ENCODE measurements around the gene SERBP1.
"Not testable (repeated sequence)": the region's sequence is repeated elsewhere in the genome, so short reads cannot be mapped to it uniquely, and the experiment has no call there.

The SERBP1 gene

DNA sequence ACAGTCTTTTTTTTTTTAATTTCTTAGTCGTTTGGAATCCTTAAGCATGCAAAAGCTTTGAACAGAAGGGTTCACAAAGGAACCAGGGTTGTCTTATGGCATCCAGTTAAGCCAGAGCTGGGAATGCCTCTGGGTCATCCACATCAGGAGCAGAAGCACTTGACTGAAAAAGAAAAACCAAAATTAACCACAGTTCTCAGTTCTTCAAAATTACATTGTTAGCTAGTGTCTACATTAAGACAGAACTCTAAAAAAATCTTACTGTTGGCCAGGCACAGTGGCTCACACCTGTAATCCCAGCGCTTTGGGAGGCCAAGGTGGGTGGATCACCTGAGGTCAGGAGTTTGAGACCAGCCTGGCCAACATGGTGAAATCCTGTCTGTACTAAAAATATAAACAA, 17.1 kb downstream of the SERBP1 start:
- DNase-seq (ENCODE audit: extremely low read depth in 1 of 2, low read depth in 1 of 2): not testable (repeated sequence)

DNA sequence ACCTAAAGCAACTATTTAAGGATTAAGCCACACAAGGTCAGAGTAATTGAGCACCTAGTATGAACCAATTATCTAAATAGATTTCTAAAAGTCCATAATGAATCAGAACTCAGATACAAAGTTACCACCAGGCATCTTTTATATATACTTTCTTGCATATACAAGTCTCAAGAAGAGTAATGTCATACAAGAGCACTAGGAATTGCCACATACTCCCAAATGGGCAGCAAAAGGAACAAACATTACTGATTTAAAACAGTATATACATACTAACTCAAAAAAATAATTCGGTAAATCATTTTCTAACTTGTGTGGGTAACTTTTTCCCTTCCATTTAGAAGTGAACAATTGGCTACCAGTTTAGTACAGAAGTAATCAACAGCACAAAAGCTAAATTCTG, 22.1 kb downstream of the SERBP1 start:
- no peak for DNase-seq (ENCODE audit: extremely low read depth in 1 of 2, low read depth in 1 of 2)

GRCh38 chr1:67407498-67407897, 22.7 kb downstream of the SERBP1 start:
- no peak for DNase-seq (ENCODE audit: extremely low read depth in 1 of 2, low read depth in 1 of 2)

GRCh38 chr1:67405473-67406245, 24.5 kb downstream of the SERBP1 start:
- no peak for DNase-seq (ENCODE audit: extremely low read depth in 1 of 2, low read depth in 1 of 2)

- DNase-seq (ENCODE audit: extremely low read depth in 1 of 2, low read depth in 1 of 2): no peak
These were observed 26.0 kb downstream of the SERBP1 start for GRCh38 chr1:67404212-67404620.

DNA sequence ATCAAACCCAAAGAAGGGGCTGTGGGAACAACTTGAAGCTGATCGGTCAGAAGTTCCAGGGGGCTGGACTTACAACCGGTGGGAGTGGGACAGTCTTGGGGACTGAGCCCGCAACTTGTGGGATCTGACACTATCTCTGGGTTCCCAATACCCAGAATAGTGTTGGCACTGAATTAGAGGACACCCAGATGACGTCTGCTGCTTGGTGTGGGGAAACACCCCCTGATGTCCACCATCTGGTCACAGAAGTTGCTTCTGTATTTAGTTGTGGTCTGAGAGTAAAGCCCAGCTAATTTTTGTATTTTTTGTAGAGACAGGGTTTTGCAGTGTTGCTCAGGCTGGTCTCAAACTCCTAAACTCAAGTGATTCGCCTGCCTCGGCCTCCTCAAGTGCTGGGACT, 28.8 kb downstream of the SERBP1 start:
- no peak for DNase-seq (ENCODE audit: extremely low read depth in 1 of 2, low read depth in 1 of 2)

DNA sequence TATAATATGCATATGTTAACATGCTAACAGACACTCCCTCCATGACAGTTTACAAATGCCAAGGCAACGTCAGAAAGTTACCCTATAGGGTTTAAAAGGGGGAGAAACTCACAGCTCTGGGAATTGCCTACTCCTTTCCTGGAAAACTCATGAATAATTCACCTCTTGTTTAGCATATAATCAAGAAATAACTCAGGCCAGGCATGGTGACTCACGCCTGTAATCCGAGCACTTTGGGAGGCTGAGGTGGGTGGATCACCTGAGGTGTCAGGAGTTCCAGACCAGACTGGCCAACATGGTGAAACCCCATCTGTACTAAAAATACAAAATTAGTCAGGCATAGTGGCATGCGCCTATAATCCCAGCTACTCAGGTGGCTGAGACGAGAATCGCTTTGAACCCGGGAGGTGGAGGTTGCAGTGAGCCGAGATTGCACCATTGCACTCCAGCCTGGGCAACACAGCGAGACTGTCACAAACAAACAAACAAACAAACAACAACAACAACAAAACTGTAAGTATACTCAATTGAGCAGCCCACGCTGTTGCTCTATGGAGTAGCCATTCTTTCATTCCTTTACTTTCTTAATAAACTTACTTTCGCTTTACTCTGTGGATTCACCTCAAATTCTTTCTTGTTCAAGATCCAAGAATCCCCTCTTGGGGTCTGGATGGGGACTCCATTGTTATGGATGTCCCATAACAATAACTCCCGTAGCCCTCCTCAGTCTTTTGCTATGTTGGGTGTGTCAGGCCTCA, 30.0 kb downstream of the SERBP1 start:
- DNase-seq (ENCODE audit: extremely low read depth in 1 of 2, low read depth in 1 of 2): not testable (repeated sequence)

- no peak for DNase-seq (ENCODE audit: extremely low read depth in 1 of 2, low read depth in 1 of 2)
These were observed 30.8 kb downstream of the SERBP1 start for GRCh38 chr1:67399199-67399993.

DNA sequence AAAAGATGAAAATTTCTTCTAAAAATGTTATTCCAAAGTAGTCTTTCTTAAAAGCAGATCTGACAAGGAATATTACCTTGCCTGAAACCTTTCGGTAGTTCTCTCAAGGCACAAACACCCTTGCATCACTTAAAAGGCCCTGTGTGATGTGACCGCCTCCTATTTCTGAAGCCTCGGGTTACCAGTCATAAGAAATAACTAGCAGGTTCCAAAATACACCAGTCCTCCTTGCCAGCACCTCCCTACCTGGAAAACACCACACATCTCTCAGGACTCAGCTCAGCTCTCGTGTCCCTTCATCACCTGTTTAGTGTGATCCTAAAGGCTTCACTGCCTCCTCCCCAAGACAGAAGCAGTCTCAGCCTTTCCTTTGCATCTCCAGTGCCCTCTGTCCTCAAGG, 35.7 kb downstream of the SERBP1 start:
- no peak for DNase-seq (ENCODE audit: extremely low read depth in 1 of 2, low read depth in 1 of 2)

DNA sequence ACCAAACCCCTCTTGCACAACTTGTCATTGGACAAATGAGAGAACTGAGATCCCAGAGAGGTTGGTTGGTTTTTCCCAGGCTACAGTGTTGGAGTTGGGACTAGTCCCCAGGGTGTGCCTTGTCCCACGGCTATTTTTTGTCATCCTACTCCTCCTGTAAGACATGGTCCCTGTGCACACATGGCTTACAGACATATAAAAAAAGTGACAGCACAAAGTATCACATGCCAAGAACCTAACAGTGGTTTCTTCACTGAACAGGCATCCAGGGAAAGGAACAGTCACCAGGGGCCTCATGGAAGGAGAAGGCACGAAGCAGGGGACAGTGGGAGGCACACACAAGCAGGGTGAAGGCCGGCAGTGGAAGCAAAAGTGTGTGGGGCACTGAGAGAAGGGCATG, 36.5 kb downstream of the SERBP1 start:
- no peak for DNase-seq (ENCODE audit: extremely low read depth in 1 of 2, low read depth in 1 of 2)

GRCh38 chr1:67393240-67393639, 37.0 kb downstream of the SERBP1 start:
- no peak for DNase-seq (ENCODE audit: extremely low read depth in 1 of 2, low read depth in 1 of 2)

DNA sequence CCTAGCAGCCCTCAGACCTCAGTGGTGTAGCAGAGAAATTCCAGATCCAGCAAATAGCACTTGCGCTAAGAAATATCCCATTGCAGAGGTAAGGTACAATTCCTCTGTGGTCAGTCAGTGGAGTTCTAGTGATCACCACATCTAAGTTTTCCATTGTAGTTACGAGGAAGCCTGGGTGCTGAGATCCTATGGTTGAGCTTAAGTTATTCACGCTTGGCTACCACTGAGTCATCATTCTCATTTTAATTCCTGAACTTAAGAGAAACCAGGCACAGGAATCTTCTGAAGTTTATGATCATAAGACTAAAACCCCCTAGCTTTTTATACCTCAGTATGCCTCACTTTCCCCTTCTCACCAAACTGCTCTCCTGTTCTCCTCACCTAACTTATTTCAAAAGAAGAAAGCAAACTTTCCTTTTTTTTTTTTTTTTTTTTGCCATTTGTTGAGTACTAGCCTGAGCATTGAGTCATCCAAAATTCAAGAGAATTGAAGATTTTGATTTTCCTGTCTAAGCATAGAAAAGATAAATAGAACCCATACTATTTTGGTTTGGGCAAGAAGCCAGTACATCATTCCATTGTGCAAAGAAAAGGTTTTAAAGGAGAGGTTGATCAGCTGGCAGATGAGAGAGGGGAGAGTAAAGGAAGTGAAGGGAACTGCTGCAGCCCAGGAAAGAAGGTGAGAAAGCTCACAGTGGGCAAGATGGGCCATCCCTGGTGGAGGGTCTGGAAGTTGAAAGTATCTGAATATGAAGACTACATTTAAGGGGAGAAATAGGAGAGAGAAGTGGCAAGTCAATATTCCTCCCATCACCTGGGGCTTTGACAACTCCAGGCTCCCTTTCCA, 39.9 kb downstream of the SERBP1 start:
- DNase-seq (ENCODE audit: extremely low read depth in 1 of 2, low read depth in 1 of 2): no peak

- DNase-seq (ENCODE audit: extremely low read depth in 1 of 2, low read depth in 1 of 2): no peak
These were observed 46.1 kb downstream of the SERBP1 start for GRCh38 chr1:67383999-67384638.

GRCh38 chr1:67382292-67382691, 47.9 kb downstream of the SERBP1 start:
- DNase-seq (ENCODE audit: extremely low read depth in 1 of 2, low read depth in 1 of 2): no peak

- no peak for DNase-seq (ENCODE audit: extremely low read depth in 1 of 2, low read depth in 1 of 2)
These were observed 49.0 kb downstream of the SERBP1 start for GRCh38 chr1:67381154-67381553.

DNA sequence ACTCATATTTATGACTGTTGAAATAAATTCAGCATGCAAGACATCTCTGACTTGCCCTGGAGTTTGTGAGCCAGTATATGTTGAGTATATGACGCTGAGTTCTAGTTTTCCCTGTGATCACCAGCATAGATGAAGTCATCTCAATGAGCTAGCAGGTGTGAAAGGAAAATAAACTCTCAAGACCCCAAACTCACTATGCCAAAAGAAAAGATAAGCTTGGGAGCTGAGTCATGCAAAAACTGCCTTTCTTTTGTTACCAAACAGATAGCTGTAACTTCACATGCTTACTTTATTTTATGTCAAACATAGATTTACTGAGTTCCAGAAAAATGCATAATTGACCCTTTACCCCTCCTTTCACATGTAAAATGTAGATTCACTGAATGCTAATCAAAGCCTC, 52.9 kb downstream of the SERBP1 start:
- DNase-seq (ENCODE audit: extremely low read depth in 1 of 2, low read depth in 1 of 2): no peak

DNA sequence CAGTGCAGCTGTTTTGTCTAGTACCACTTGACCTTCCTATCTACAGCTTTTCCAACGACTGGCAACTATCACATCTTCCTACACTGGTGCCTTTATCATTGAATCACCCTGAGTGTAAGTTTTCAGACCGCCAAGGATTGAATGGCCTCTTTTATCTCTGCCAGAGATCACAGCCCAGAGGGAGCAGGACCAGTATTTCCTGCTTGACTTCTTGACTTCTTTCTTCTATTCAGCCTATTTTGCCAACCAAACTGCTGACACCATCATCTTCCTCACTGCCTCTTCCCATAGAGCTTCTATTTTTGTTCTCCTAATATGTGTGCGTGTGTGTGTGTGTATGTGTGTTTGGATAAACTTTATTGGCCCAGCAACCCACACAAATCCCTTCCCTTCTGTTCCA, 53.8 kb downstream of the SERBP1 start:
- no peak for DNase-seq (ENCODE audit: extremely low read depth in 1 of 2, low read depth in 1 of 2)

- DNase-seq (ENCODE audit: extremely low read depth in 1 of 2, low read depth in 1 of 2): no peak
These were observed 57.3 kb downstream of the SERBP1 start for GRCh38 chr1:67372898-67373297.

GRCh38 chr1:67372136-67372535, 58.1 kb downstream of the SERBP1 start:
- no peak for DNase-seq (ENCODE audit: extremely low read depth in 1 of 2, low read depth in 1 of 2)

DNA sequence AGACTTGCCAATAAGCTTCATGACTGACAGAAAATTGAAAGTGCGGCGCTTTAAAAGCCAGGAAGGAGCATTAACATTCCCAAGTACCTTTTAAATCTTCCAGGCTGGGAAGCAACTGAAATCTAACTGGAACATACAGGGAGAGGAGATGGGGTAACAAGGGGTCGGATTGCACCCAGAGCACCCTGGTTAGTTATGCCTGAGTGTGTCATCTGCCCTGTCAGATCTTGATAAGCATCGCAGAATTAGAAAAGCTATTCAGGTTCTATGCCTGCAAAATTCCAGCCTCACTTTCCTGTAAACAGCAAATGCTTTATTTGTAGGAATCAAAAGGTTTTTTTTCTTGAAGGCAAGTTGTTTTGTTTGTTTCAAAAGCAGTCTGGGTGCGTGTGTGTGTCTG, 58.5 kb downstream of the SERBP1 start:
- DNase-seq (ENCODE audit: extremely low read depth in 1 of 2, low read depth in 1 of 2): no peak

Data from activated CD8-positive, alpha-beta memory T cell treated with anti-CD3 and anti-CD28 coated beads for 1 hour (primary cell).